Body of pancreas (tissue), 4 donors: ENCODE results near the gene RSKR. TPM values are rescaled to one million over a fixed set of nuclear protein-coding genes. Genes with fewer than 3 reads are reported as not detected.
"Not testable (repeated sequence)": the region's sequence is repeated elsewhere in the genome, so short reads cannot be mapped to it uniquely, and the experiment has no call there.

ENCODE experiments used
- ATAC-seq: fragments of 150-250 bp; one replicate; pipeline ENCODE4 v1.9.1; 2016
- DNase-seq, 4 donors: peaks; one replicate each; pipeline ENCODE4 v3.0.0-alpha.2; 2019
- H3K27ac ChIP-seq, 4 donors: fragments of 200-600 bp; sonication (generic); 1 replicate in 3 of 4; 2 replicates in 1 of 4; pipeline versions ENCODE4 v1.5.1 to v1.6.1; 2016 to 2019; ENCODE audit warnings: mild to moderate bottlenecking in 1 of 4, mixed read lengths in 1 of 4, moderate library complexity in 1 of 4
- H3K27me3 ChIP-seq, 2 donors: fragments of 200-600 bp; sonication (generic); one replicate each; pipeline ENCODE4 v1.6.0; 2016; ENCODE audit warnings: mild to moderate bottlenecking in 1 of 2
- H3K36me3 ChIP-seq, 2 donors: fragments of 200-600 bp; sonication (generic); replicated peaks in 1 of 2; 2 replicates each; pipeline ENCODE4 v1.5.1; 2016; ENCODE audit warnings: low read depth in 2 of 2; ENCODE audit not compliant: insufficient read depth in 1 of 2
- H3K4me1 ChIP-seq: fragments of 200-600 bp; sonication (generic); one replicate; pipeline ENCODE4 v1.6.0; 2016
- H3K4me3 ChIP-seq, 2 donors: fragments of 200-600 bp; sonication (generic); 1 replicate in 1 of 2; 2 replicates in 1 of 2; pipeline ENCODE4 v1.5.1; 2016 to 2019
- H3K9me3 ChIP-seq, 3 donors: fragments of 200-600 bp; sonication (generic); 1 replicate in 2 of 3; 2 replicates in 1 of 3; pipeline ENCODE4 v1.5.1; 2016
- POLR2A ChIP-seq, 3 donors: fragments of 450-650 bp; IDR thresholded peaks; one replicate each; pipeline ENCODE4 v1.6.1; 2016; ENCODE audit warnings: antibody characterized with exemption in 3 of 3, mild to moderate bottlenecking in 2 of 3
- WGBS, 2 donors: methylation state at CpG; one replicate each; pipeline ENCODE4 v1.1.5; 2017; 5-methylcytosine and 5-hydroxymethylcytosine counted together
- intact Hi-C: fragments of 100-400 bp; cut with DNase I; formaldehyde crosslinking; loops from one replicate; pipeline ENCODE4 v1.15.1; 2023
- total RNA-seq, 2 donors: library from RNA; depleted of rRNA; stranded (reverse); fragments of >200 nt; gene quantifications; one replicate each; pipeline ENCODE4 v1.1.0, GENCODE V29; 2016
- TF ChIP-seq, protein P1 (sequence below), 7 experiments: fragments of 450-650 bp in 4 of 7; fragments of 200-600 bp in 3 of 7; sonication (generic) in 3 of 7; IDR thresholded peaks; one replicate each; pipeline ENCODE4 v1.5.1; 2016 to 2019; ENCODE audit warnings: antibody characterized with exemption in 7 of 7

Gene RSKR
- total RNA-seq, 2 donors from 2014 or later = 2.6 to 14.8 TPM

DNA sequence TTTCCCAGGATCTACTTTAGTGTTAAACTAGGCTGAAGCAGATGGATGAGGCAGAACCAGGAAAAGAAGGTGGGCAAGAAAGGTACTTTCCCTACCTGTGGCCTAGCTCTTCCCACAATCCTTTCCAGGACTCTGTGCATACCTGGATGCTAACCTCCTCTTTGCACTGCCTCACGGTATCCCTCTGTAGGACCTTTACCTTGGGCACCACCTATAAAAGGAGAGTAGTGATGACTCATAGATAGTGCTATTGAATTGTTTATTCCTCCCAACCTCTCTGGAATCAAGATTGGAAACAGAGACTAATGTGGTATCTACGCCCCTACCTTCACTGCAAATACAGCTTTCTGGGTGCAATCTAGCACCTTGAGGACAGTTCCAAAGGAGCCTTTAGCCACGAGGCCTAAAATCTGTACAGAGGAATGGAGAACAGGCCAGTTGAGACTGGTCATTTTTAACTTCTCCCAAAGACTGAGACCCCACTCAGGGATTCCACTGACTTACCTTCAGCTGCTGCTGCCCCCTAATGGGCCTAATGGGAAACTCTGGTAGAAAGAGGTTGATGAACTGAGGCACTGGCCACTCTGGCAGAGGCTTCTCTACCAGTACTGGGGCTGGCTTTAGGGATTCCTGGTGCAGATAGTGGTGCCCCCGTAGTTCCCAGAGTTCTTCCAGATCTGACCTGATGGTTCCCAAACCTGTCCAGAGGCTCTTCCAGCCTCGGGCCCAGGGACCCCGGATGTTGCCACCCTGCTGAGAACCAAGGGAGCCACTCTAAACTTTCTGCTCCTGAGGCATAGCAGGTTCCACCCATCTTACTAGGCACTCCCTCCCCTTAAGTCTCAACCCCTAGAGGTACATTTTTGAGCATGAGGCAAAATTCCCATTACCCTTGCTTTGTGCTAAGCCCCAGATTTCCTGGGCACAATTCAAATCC, 781 bp downstream of the RSKR start:
- Histone ChIP-seq H3K9me3 (no peaks in the 10 kb centered on the region), H3K4me1 (no peaks in the 10 kb centered on the region), H3K27ac (no peak overlapping the region), H3K36me3 (peaks cover 9 to 25% of the 10 kb centered on the region in 2 donors), H3K4me3 (no peak overlapping the region), H3K27me3 (no peaks in the 10 kb centered on the region)
- ATAC-seq = peak; percentile 35
- peak; percentile 31 to 57 (median 36) for DNase-seq
- TF ChIP-seq, protein P1, sequence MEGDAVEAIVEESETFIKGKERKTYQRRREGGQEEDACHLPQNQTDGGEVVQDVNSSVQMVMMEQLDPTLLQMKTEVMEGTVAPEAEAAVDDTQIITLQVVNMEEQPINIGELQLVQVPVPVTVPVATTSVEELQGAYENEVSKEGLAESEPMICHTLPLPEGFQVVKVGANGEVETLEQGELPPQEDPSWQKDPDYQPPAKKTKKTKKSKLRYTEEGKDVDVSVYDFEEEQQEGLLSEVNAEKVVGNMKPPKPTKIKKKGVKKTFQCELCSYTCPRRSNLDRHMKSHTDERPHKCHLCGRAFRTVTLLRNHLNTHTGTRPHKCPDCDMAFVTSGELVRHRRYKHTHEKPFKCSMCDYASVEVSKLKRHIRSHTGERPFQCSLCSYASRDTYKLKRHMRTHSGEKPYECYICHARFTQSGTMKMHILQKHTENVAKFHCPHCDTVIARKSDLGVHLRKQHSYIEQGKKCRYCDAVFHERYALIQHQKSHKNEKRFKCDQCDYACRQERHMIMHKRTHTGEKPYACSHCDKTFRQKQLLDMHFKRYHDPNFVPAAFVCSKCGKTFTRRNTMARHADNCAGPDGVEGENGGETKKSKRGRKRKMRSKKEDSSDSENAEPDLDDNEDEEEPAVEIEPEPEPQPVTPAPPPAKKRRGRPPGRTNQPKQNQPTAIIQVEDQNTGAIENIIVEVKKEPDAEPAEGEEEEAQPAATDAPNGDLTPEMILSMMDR (IDR thresholded peaks at IDR 0.05) = peak; percentile 44 to 58 (median 47)
- no peak for TF ChIP-seq POLR2A (IDR thresholded peaks at IDR 0.05)
- 68 to 73% methylated on average over 3 to 6 of the region's 6 CpGs for WGBS, 2 donors
- intact Hi-C loops = no loop called here

DNA sequence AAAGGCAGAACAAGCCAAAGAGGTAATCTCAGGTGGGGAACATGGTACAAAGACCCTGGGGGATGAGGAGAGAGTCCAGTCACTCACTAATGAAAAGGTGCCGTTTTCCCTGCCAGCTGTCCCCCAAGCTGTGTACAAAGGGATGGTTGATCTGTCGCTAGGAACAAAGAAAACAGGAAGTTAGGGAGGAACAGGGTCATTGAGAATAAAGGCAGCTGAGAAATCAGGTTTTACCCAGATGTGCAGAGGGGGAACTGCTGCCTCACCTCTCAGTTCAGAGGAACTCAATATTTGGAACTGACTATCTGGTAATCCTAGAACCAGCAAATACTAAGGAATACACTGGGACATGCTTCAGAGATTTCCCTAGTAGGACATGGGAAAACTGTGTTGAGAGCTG, 1.5 kb downstream of the RSKR start:
- H3K27ac ChIP-seq = no peak overlapping the region
- ATAC-seq (no peak), DNase-seq (no peak)
- peaks cover 9 to 22% of the 10 kb centered on the region in 2 donors for H3K36me3 ChIP-seq
- intact Hi-C loops = no loop called here
- no peaks in the 10 kb centered on the region for H3K4me1 ChIP-seq
- 50 to 54% methylated on average over 2 of the region's 2 CpGs for WGBS, 2 donors
- H3K9me3 ChIP-seq = no peaks in the 10 kb centered on the region
- TF ChIP-seq, protein P1 (IDR thresholded peaks at IDR 0.05) = no peak
- TF ChIP-seq POLR2A (IDR thresholded peaks at IDR 0.05) = no peak
- H3K27me3 ChIP-seq = no peaks in the 10 kb centered on the region
- no peak overlapping the region for H3K4me3 ChIP-seq

DNA sequence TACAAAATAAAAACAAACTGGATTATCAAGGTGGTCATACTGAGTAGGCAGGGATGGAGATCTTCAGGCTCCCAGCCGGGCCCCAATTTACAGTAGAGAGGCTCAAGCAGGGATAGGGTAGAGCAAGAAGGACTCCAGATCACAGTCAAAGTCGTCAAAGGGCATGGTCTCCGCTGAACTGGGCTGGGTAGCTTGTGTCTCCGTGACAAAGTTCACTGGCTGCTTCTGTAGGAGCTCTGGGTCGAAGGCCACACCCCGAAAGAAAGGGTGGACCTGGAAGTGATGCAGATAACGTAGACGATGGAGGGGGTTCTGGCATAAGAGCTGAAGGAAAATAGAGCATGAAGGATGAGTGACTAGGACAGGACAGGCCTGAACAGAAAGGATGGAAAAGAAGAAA, 3.6 kb downstream of the RSKR start:
- no peaks in the 10 kb centered on the region for H3K9me3 ChIP-seq
- DNase-seq (no peak), ATAC-seq (no peak)
- H3K36me3 ChIP-seq = peaks cover 5 to 6% of the 10 kb centered on the region in 2 donors
- TF ChIP-seq, protein P1 (IDR thresholded peaks at IDR 0.05) = no peak
- no peak for TF ChIP-seq POLR2A (IDR thresholded peaks at IDR 0.05)
- no peaks in the 10 kb centered on the region for H3K4me1 ChIP-seq
- H3K4me3 ChIP-seq = no peak overlapping the region
- no peak overlapping the region for H3K27ac ChIP-seq
- WGBS, 2 donors = 79 to 85% methylated on average over 8 of the region's 8 CpGs
- intact Hi-C loops = no loop called here
- no peaks in the 10 kb centered on the region for H3K27me3 ChIP-seq

DNA sequence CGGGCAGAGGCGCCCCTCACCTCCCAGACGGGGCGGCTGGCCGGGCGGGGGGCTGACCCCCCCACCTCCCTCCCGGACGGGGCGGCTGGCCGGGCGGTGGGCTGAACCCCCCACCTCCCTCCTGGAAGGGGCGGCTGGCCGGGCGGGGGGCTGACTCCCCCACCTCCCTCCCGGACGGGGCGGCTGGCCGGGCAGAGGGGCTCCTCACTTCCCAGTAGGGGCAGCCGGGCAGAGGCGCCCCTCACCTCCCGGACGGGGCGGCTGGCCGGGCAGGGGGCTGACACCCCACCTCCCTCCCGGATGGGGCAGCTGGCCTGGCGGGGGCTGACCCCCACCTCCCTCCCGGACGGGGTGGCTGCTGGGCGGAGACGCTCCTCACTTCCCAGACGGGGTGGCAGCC, 10.0 kb downstream of the RSKR start:
- H3K27ac ChIP-seq, DNase-seq, H3K9me3 ChIP-seq, ATAC-seq, H3K4me3 ChIP-seq, H3K27me3 ChIP-seq, H3K36me3 ChIP-seq, intact Hi-C loops: not testable (repeated sequence)
- peaks cover 11% of the 10 kb centered on the region for H3K4me1 ChIP-seq
- WGBS, 2 donors = 93 to 97% methylated on average over 4 to 5 of the region's 31 CpGs

DNA sequence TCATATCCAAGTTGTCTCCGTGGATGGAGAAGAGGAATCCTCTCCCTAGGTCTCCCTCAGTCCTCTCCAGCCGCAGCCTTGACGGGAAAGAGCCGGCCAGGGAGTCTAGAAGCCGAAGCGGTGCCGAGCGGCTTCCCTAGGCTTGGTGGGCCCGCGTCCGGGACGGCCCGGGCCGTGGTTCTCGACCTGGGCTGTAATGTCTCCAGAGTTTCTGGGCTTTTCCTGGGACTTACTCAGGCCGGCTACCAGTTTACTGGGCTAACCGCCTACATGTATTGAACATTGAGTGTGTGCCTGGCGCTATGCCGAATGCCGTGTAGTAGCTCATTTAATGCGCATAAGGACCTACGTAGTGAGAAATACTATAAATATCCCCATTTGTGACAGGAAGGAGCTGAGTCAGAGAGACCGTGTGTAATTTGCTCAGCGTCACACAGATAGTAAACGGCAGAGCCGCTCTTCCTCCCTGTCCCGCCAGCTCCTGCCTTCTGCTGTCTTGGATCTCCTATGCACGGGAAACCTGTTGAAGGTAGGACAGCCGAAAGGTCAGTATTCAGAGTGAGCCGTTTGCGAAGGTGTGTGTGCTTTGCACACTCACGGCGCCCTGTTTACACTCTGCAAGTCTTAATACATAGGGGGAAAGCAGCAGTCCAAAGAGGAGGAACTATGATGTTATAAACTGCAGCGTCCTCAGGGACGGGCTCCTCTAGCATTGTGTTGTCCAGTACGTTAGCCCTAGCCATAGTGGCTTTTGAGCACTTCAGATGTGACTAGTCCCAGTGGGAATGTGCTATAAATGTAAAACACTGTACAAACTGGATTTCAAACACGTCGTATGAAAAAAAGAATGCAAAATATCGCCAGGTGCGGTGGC, 14.4 kb downstream of the RSKR start:
- intact Hi-C loops = no loop called here
- ATAC-seq (peak; percentile 51), DNase-seq (peak; percentile 70 to 84 (median 73))
- H3K4me3 ChIP-seq = peak overlapping the region; percentile 19 to 62
- TF ChIP-seq, protein P1 (IDR thresholded peaks at IDR 0.05) = no peak
- peak in 2 of 3 donors; percentile 20 to 43 for TF ChIP-seq POLR2A (IDR thresholded peaks at IDR 0.05)
- no peaks in the 10 kb centered on the region for H3K27me3 ChIP-seq
- no peaks in the 10 kb centered on the region for H3K36me3 ChIP-seq
- WGBS, 2 donors = 10 to 13% methylated on average over 23 to 40 of the region's 40 CpGs
- no peaks in the 10 kb centered on the region for H3K9me3 ChIP-seq
- H3K27ac ChIP-seq = peak overlapping the region; percentile 66 to 95 (median 80)
- H3K4me1 ChIP-seq = peaks cover 20% of the 10 kb centered on the region
